Renal pelvis (tissue), 4 donors: ENCODE measurements around the gene SFT2D3. TPM values are rescaled to one million over a fixed set of nuclear protein-coding genes. Genes with fewer than 3 reads are reported as not detected.

Experiments
- DNase-seq: peaks from one replicate; pipeline ENCODE4 v3.0.0-alpha.2; 2013
- polyA plus RNA-seq, 3 donors: library from polyadenylated mRNA; unstranded; fragments of 120-200 nt; gene quantifications; one replicate each; pipeline ENCODE4 v1.2.1, GENCODE V29; 2013; ENCODE audit not compliant: insufficient read length in 3 of 3

SFT2D3 gene
- polyA plus RNA-seq, 3 donors, result not detected

DNA sequence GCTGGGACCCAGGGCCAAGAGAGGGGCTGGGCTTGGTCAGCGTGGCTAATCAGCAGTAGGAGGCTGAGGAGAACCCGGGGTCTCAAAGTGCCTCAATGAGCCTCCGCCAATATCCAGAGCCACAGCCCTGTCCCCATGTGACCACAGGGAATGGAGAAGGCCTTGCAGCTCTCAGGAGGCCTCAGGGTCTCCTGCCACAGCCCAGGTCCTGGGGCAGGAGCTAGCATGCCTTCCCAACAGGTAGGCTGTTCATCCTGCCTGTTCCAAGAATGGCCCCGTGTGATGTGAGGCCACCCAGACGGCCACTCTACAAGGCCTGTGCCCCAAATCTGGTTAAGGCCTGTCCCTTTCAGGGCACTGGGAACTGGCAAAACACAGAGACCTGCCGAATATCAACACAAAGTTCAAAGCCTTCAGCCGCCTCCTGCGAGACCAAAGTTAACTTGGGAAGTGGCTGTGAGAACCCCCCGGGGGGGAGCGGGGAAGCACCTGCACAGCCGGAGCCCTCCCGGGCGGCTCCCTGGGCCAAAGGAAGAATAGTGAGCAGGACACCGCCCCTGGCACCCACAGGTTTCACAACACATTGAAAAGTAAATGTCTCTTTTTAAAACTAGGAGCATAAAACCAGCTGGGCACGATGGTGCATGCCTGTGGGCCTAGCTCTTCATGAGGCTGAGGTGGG is 21.5 kb upstream of the SFT2D3 start:
- no peak for DNase-seq

DNA sequence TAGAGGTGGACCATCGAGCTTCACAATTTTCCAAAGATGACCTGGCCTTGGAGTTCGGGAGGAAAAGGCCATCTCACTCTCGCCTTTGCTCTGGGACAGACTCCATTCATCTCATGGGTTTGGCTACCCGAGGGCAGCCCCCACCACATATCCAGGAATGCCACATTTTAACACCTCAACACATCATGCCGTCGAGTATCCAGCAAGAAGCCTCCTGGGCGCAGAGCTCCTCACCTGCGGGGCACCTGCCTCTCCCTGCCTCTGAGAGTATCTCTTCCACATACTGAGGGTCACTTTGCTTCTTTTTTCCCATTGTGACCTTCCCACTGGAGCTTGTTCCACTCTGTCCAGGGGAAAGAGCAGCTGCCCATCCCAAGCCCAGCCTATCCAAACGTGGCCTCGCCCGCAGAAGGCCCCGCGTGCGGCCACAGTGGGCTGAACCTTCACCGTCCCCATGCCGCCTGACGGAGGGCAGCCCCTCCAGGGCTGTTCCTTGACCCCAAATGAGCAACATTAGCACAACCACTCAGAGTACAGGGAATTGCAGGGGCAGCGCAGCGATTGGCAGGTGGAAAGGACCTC is 20.5 kb upstream of the SFT2D3 start:
- no peak for DNase-seq

DNA sequence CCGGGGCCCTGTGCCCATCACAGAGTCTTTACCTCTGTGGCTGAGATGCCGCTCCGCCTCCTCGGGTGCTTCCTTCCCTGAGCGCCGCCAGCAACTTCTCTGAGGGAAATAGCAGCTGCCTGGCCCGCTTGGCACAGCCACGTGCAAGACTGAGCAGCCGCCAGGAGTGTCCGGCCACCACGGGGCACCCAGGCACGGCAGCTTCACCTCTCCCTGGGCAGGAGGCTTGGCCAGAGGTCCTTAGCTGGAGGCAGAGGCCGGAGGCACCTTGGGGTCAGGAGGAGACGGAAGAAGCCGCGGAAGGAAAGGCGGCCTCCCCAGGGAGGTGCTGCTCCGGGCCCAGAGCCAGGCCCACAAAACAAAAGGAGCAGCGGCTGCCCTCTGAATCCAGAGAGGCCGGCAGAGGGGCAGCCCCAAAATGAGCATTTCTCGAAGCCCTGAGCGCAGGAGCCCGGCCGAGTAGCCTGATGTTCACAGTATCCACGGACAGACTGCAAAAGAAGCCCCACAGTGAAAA is 20.0 kb upstream of the SFT2D3 start:
- no peak for DNase-seq

DNA sequence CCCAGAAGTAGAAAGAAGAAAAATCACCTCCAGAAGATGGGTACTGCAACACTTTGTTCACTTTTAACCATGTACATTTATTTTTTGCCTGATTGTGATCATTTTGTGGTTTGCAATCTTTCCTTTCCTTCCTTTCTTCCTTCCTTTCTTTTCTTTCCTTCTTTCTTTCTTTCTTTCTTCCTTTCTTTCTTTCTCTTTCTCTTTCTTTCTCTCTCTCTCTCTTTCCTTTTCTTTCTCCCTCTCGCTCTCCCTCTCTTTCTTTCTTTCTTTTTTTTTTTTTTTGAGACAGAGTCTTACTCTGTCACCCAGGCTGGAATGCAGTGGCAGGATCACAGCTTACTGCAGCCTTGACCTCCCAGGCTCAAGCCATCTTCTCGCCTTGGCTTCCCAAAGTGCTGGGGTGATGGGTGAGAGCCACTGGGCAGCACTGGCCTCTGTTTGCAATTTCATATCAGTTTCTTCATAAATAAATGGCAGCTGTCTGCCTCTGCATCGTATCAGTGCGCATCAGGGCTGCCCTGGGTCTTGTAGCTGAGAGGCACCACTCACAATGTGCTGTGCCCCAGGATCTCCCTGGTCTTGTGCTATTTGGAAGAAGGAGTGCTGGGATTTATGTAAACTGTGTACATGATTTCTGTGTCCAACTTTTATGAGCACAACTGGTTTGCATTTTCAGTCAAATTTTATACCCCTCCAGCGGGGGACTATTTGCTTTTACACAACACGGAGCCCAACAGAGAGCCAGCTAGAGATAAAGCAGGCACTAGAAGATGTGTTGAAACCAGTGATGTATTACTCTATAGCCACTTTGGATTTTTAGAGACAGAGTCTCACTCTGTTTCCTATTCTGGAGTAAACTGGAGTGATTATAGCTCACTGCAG is 19.1 kb upstream of the SFT2D3 start:
- DNase-seq, result no peak

DNA sequence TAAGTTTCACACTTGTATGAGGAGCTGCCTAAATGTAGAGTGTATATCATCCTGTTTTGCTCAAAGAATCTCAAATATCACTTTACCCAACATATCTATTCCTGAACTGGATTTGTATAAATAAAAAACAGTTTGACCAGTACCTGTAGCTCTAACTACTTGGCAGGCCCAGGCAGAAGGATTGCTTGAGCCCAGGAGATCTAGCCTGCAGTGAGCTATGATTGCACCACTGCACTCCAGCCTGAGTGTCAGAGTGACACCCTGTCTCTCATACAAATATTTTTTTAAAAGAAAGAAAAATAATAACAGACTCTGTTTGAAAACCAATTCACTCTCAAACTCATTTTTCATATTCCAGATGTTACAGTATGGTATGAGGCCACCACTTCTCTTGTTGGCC is 18.2 kb upstream of the SFT2D3 start:
- no peak for DNase-seq

DNA sequence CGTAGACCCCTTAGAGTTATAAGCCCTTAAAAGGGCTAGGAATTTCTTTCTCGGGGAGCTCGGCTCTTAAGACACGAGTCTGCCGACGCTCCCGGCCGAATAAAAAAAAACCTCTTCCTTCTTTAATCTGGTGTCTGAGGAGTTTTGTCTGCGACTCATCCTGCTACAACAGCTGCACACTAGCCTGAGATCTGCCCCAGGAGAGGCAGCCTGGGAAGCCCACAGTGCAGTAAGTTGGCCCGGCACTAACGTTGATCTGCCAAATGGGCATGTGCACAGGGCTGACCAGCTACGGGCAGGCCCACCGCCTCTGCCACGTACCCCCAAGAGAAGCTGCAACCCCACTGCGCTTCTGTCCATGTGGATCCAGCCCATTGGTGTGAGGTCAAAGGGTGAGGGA is 17.5 kb upstream of the SFT2D3 start:
- DNase-seq, result no peak

DNA sequence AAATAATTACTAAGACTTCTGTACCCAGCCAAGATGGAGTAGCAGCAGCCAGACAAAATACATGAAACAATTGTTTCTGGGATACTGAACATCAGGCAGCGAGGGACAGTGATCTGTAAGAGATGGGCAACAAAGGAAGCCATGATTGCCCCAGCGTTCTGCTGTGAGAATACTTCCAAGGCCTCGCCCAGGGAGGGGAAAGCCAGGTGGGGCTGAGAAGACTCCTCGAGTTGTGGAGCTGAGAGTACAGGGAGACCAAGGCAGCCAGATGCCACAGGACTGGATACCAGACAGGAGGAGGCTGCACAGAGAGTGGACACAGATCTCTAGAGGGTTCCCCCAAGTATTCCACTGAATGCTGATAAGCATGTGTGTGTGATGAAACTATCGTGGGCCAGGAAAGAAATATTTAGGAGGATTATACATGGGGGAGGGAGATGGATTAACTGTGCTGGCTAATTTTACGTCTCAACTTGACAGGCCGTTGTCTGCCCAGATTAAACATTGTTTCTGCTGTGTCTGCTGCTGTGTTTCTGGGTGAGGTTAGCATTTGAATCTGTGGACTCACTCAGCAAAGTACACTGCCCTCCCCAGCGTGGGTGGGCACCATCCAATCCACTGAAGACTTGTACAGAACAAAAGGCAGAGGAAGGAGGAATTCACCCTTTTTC is 15.8 kb upstream of the SFT2D3 start:
- DNase-seq, result no peak

DNA sequence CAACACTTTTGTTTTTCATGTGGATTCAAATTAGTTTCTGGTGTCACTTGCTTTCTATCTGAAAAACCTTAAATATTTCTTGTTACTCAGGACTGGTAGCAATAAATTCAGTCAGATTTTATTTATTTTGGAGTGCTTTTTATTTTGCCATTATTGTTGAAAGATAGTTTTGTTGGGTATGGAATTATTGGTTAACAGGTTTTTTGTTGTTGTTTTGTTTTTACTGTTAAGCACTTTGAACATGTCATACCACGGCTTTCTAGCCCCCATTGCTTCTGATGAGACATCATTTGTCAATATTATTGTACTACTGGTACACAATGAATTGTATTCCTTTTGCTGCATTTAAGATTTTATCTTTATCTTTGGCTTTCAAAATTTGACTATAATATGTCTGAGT is 12.9 kb upstream of the SFT2D3 start:
- DNase-seq, result no peak

DNA sequence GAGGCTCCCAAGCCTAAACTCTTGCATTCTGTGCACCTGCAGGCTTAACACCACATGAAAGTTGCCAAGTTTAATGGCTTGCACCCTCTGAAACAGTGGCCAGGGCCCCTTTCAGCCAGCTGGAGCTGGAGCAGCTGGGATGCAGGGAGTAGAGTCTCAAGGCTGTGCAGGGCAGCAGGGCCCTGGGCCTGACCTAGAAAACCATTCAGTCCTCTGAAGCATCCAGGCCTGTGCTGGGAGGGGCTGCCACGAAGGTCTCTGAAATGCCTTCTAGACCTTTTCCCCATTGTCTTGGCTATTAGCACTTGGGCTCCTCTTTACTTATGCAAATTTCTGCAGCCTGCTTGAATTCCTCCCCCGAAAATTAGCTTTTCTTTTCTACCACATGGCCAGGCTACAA is 10.6 kb upstream of the SFT2D3 start:
- no peak for DNase-seq

DNA sequence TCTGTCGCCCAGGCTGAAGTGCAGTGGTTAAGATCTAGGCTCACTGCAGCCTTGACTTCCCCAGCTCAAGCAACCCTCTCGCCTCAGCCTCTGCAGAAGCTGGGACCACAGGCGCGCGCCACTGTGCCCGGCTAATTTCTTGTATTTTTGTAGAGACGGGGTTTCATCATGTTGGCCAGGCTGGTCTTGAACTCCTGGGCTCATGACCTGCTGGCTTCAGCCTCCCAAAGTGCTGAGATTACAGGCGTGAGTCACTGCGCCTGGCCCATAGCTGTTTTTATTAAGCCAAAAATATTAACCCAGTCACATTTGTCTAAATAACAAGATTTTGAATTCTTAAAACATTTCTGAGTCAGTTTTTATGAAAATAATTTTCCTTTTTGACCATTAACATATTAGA is 6.3 kb upstream of the SFT2D3 start:
- DNase-seq, result no peak

DNA sequence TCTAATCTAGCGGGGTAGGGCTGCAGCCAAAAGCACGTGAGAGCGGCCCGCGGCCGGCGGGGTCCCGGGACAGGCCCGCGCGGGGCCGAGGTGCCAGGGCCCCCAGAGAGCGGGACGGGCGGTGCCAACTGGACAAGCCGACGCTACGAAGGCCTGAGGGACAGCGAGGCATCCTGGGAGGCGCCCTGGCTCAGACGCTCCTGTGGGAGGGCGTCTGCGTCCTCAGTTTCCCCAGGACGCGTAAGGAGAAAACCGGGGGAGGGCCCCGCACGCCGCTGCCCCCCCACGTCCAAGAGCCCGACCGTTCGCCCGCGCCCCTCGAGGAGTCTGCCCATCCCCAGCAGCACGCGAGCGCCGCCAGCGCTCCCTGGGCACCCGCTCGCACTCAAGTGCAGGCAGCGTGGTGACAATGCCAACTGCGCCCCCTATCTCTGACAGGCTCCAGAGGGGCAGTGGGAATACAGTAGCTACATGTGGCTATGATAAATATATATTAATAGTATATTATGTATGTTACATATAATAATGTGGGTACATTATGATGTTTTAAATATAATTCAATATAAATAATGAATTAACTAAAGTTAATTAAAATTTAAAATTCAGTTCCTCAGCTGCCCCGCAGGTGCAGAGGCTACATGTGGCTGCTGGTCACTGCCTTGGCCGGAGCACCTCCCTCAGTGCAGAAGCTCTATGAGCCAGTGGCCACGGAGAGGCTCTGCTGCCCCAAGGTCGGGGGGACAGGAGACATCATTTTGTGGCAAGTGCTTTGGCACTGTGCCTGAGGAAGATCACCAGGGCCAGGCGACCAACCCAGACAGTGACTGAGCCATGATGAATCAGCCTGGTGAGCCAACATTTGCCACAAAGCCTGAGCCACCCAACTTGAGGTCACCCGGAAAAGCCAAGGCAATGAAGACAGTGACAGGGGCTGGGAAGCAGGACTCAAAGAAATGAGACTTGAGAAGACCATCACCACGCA is 5.5 kb upstream of the SFT2D3 start:
- peak; percentile 53 for DNase-seq

DNA sequence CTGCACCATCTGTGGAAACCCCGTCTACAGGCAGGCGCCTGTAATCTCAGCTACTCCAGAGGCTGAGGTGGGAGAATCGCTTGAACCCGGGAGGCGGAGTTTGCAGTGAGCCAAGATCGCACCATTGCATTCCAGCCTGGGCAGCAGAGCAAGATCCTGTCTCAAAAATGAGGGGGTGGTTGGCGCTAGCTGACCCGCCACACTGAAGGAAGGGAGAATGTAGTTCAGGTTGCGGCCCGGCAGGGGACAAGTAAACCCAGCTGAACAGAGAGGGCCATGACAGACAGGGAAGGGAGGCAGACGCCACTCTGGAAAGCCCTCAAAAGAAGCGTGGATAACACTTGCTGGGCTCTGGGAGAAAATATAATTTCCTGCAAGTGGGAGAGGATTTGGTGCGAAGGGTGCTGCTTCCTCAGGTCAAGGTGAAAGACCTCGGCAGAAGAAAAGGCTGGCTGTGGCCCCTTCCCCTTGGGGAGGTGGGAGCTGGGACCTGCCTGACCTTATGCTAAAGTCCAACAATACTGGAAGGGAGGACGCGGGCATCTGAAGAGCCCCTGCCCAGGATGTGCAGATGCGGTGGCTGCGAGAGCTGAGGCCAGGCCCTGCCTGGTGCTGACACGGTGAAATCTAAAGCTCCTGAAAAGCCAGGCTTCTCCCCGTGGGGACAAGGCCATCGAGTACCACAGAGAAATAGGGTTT is 3.7 kb upstream of the SFT2D3 start:
- DNase-seq, result no peak

DNA sequence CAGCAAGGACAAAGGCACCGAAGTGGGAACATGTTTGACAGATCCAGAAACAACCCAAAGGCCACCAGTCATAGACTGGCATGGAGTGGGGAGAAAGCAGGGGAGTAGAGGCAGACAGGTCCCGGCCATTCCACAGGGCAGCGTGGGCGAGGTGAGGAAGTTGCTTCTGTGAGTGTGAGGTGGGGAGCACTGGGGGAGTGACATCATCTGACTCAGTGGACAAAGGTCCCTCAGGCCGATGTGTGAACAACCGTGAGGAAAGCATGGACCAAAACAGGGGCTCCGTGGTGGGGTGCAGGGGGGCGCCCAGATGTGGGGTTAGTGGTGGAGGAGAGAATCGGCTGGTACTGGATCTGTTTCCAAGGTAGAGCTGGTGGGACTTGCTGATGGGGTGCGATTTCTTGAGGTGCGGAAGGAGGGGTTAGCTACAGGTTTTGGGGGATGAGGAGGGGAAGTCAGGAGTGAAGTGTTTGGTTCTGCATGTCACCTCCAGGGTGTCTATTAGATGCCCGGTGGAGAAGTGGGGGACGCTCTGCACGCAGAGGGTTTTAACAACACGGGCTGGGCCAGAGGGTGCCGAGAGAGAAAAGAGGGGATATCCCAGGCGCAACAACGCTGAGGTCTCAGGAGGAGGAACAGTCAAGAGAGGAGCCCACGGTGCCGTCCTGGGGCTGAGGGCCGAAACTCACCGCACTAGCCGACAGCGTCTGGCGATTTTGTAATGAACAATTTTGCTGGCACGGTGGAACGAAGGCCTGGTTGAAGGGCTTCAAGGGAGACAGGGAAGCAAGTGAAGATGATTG is 2.5 kb upstream of the SFT2D3 start:
- no peak for DNase-seq

DNA sequence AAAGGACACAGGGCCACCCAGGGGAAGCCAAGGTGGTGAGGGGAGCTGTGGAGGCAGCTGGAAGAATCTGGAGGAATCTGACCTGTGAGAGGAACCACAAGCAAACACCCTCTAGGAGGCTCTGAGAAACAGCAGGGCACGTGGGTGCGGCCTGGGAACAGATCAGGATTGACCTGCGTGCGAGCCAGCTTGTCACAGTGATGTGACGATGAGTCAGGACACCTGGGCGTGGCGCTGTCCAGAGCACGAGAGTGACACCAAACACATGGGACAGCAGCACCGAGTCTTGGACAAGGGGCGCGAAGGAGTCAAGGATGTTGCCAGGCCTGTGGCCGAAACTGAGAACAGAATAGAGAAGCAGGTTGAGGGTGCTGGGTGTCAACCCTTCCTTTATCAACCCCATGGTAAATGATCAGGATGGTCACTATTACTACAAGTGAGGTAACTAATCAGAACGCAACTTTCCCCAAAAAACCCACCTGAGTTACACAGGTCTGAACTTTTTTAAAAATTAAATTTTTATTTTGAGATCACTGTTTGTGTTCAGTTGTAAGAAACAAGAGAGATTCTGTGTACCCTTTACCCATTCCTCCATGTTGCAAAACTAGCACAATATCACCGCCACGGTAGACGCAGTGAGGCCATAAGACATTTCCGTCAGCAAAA is 637 bp upstream of the SFT2D3 start:
- no peak for DNase-seq

DNA sequence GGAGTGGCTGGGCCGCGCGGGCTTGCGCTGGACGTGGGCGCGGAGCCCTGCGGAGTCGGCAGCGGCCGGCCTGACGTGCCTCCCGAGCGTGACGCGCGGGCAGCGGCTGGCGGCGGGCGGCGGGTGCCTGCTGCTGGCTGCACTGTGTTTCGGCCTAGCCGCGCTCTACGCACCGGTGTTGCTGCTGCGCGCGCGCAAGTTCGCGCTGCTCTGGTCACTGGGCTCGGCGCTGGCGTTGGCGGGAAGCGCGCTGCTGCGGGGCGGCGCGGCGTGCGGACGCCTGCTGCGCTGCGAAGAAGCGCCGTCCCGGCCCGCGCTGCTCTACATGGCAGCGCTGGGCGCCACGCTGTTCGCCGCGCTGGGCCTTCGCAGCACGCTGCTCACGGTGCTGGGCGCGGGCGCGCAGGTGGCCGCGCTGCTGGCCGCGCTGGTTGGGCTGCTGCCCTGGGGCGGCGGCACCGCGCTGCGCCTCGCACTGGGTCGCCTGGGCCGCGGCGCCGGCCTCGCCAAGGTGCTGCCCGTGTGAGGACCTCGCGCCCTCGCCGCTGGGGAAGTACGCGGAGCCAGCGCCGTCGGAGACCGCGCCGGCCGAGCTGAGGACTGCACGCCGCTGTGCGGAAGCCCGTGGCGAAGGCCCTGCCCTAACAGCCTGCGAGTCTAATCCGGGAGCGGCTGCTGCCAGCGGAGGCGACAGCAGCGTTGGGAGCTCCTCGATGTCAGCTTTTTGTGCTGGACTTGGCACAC is 526 bp downstream of the SFT2D3 start:
- peak; percentile 77 for DNase-seq

DNA sequence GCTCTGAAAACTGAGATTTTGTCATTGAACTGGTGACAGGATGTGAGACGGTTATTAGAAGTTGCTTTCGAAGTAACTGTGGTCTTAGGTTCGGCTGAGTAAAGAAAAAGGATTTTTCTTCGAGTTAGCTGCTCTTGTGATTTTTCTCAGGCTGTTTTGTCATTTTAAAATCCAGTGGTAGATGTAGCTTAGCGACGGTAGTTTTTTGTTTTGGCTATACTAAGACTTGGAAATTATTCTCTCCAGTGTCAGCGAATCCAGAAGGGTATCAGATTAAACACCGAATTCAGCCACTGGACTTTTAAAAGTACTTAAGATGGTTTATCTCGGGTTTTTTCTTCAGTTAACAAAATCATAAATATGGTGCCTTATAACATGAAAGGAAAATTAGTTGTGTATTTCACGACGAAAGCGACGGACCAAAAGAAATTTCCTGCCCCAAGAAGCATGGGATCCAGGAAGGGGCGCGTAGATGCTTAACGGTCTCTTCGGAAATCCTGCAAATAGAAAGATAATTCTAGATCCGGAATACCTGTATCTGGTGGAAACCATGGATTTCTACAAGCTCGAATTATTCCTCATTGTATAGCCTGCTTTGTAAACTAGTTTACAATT is 1.2 kb downstream of the SFT2D3 start:
- no peak for DNase-seq

DNA sequence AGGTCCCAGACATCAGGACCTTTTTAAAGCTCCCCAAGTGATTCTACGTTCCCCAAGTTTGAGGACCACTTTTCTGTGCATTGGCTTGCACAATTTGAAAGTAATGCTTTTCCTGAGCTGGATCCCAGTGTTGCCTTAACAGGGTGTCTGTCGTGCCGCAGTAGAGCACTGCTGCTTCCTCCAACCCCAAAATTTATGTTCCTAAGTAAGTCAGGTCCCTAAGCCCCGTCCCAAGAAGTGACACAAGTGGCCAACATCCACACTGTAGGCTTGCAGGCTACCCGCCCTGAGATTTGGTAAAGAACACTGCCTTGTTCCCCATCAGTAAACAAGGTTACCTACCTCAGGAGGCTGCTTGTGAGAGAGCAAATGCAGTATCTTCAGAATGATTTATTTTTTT is 2.0 kb downstream of the SFT2D3 start:
- DNase-seq, result no peak
